ENCODE data around the gene DNAH2. TPM values are rescaled to one million over a fixed set of nuclear protein-coding genes. Genes with fewer than 3 reads are reported as not detected.

The DNAH2 gene
- total and polyA plus RNA-seq, 9 of the 15 experiments (the other 6 are each of a cell fraction or from before 2014, with no cell fraction given): 0.03 TPM; not detected in 8

DNA sequence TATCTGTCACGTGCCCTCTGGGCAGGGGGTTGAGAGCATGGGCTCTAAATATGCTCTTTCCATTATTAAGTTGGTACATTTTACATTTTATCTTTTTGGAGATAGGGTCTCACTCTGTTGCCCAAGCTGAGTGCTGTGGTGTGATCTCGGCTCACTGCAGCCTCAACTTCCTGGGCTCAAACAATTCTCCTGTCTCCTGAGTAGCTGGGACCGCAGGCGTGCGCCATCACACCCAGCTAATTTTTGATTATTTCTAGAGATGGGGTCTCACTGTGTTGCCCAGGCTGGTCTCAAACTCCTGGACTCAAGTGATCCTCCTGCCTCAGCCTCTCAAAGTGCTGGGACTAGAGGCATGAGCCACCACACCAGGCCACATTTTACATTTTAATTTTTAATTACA is 72.6 kb downstream of the DNAH2 start:
- POLR2A ChIA-PET: interaction anchor here (0.7 kb wide), 2 partner anchors 198 to 213 kb away, joined by 4 to 5 read pairs; no protein-coding TSS in a partner anchor
- CTCF ChIA-PET (ENCODE audit: low intra/inter-chr PET ratio): no interaction called here

More for the DNA sequence above, 72.6 kb downstream of the DNAH2 start:
- WGBS (ENCODE audit: insufficient coverage, low coverage, missing lambda C conversion rate): 16% methylated on average over 4 of the region's 5 CpGs
- Histone ChIP-seq H3K9ac (ENCODE audit: insufficient read depth in 1 of 2, low read depth in 2 of 2, low read length in 2 of 2) (no peak overlapping the region), H3K27ac (ENCODE audit: extremely low read depth, low read depth, low read length) (no peak overlapping the region), H3K79me2 (ENCODE audit: control insufficient read depth, insufficient read depth, low read length) (no peaks in the 10 kb centered on the region), H3K4me3 (no peak overlapping the region), H3K4me2 (ENCODE audit: insufficient read depth, low read length) (no peak overlapping the region), H3K9me3 (replicated peaks; ENCODE audit: control insufficient read depth, insufficient read depth, low read depth, low read length) (no peaks in the 10 kb centered on the region), H3K36me3 (ENCODE audit: control insufficient read depth, insufficient read depth, low read length) (no peaks in the 10 kb centered on the region), H4K20me1 (replicated peaks; ENCODE audit: control insufficient read depth, insufficient read depth, low read length) (no peaks in the 10 kb centered on the region; the same call in 1 of the 2 replicates), H2AFZ (ENCODE audit: low read depth, low read length) (no peak overlapping the region), H3K4me1 (replicated peaks in 1 of 2; ENCODE audit: control insufficient read depth in 2 of 2, insufficient read depth in 2 of 2, low read length in 2 of 2) (no peaks in the 10 kb centered on the region; a peak in 1 of 5 replicates), H3K9me1 (ENCODE audit: control insufficient read depth, insufficient read depth, low read length) (no peaks in the 10 kb centered on the region), H3K27me3 (ENCODE audit: control insufficient read depth in 2 of 2, insufficient read depth in 2 of 2, low read length in 2 of 2) (peaks cover 29 to 58% of the 10 kb centered on the region in 2 experiments; a peak in 4 of 5 replicates)
- BruUV-seq (replicated peaks): no TSS peak
- TF ChIP-seq TRIM25 (IDR thresholded peaks at IDR 0.05; ENCODE audit: borderline replicate concordance) (no peak), NR3C1 (CRISPR knock-in tag; IDR thresholded peaks at IDR 0.05) (no peak), ZNF146 (CRISPR knock-in tag; IDR thresholded peaks at IDR 0.05; ENCODE audit: unreplicated experiment) (no peak), ZNF165 (CRISPR knock-in tag; IDR thresholded peaks at IDR 0.05; ENCODE audit: borderline replicate concordance) (no peak), RBBP5 (IDR thresholded peaks at IDR 0.05; ENCODE audit: borderline replicate concordance, insufficient read depth, low read length, poor library complexity, severe bottlenecking) (no peak), ZKSCAN3 (CRISPR knock-in tag; IDR thresholded peaks at IDR 0.05) (no peak), ZBTB7A (IDR thresholded peaks at IDR 0.05; ENCODE audit: borderline replicate concordance, control insufficient read depth, low read depth, low read length) (no peak), EP400 (IDR thresholded peaks at IDR 0.05) (no peak), HDAC6 (IDR thresholded peaks at IDR 0.05; ENCODE audit: low read depth, low read length) (no peak), U2AF2 (optimal IDR thresholded peaks at IDR 0.05; ENCODE audit: low read depth, low read length) (no peak), IRF2 (CRISPR knock-in tag; IDR thresholded peaks at IDR 0.05) (no peak), MAX (CRISPR knock-in tag; IDR thresholded peaks at IDR 0.05) (no peak), ZNF644 (tag; IDR thresholded peaks at IDR 0.05; ENCODE audit: low read depth) (no peak), ATF7 (IDR thresholded peaks at IDR 0.05) (no peak), TCFL5 (CRISPR knock-in tag; conservative IDR thresholded peaks at IDR 0.05) (no peak), POLR3G (IDR thresholded peaks at IDR 0.05; ENCODE audit: extremely low read depth, insufficient read length, insufficient replicate concordance) (no peak), NR4A1 (CRISPR knock-in tag; IDR thresholded peaks at IDR 0.05) (no peak), NR4A1 (tag; IDR thresholded peaks at IDR 0.05) (no peak), GTF2F1 (IDR thresholded peaks at IDR 0.05; ENCODE audit: low read depth, low read length) (no peak), HMGN3 (IDR thresholded peaks at IDR 0.05; ENCODE audit: borderline replicate concordance, extremely low read depth, insufficient read length, low read depth, low read length) (no peak), CXXC5 (CRISPR knock-in tag; IDR thresholded peaks at IDR 0.05) (no peak)
- intact Hi-C loops (cut with micrococcal nuclease) (no loop called here), in situ Hi-C loops (cut with MboI) (no loop called here)
- ATAC-seq: no peak
- DNase-seq (ENCODE audit: extremely low read depth in 1 of 4, low spot score in 3 of 4): no peak
- FAIRE-seq: no peak

Data from K562 (cell line).